GM21515 (cell line): ENCODE data around the gene NUDT14.

Source experiments
- ATAC-seq: cut with Tn5 transposase; IDR thresholded peaks from one replicate; pipeline ENCODE4 v1.9.1; 2021; ENCODE audit not compliant: unreplicated experiment

Gene NUDT14

GRCh38 chr14:105199093-105199492, 18.0 kb upstream of the NUDT14 start:
- ATAC-seq, result no peak

GRCh38 chr14:105198588-105198987, 17.5 kb upstream of the NUDT14 start:
- no peak for ATAC-seq

GRCh38 chr14:105197211-105197641, 16.1 kb upstream of the NUDT14 start:
- no peak for ATAC-seq

- ATAC-seq, result no peak
Measured at GRCh38 chr14:105196265-105196960, 15.3 kb upstream of the NUDT14 start.

- ATAC-seq, result no peak
Measured at GRCh38 chr14:105195522-105196264, 14.6 kb upstream of the NUDT14 start.

GRCh38 chr14:105195051-105195450, 13.9 kb upstream of the NUDT14 start:
- no peak for ATAC-seq

- no peak for ATAC-seq
Measured at GRCh38 chr14:105193916-105194782, 13.0 kb upstream of the NUDT14 start.

- ATAC-seq, result no peak
Measured at GRCh38 chr14:105192866-105193731, 12.0 kb upstream of the NUDT14 start.

GRCh38 chr14:105187935-105188524, 6.9 kb upstream of the NUDT14 start:
- no peak for ATAC-seq

GRCh38 chr14:105187116-105187515, 6.0 kb upstream of the NUDT14 start:
- no peak for ATAC-seq

- ATAC-seq, result no peak
Measured at GRCh38 chr14:105185973-105186372, 4.9 kb upstream of the NUDT14 start.

- no peak for ATAC-seq
Measured at GRCh38 chr14:105185001-105185400, 3.9 kb upstream of the NUDT14 start.

- ATAC-seq, result no peak
Measured at GRCh38 chr14:105184461-105184860, 3.3 kb upstream of the NUDT14 start.

- ATAC-seq, result no peak
Measured at GRCh38 chr14:105182296-105183020, 1.3 kb upstream of the NUDT14 start.

- no peak for ATAC-seq
Measured at GRCh38 chr14:105181549-105182295, 610 bp upstream of the NUDT14 start.

- no peak for ATAC-seq
Measured at GRCh38 chr14:105179191-105179590, 1.9 kb downstream of the NUDT14 start.

GRCh38 chr14:105178868-105179140, 2.3 kb downstream of the NUDT14 start:
- no peak for ATAC-seq

GRCh38 chr14:105178069-105178867, 2.8 kb downstream of the NUDT14 start:
- ATAC-seq, result no peak
